ENCODE data around the gene N4BP2.

The N4BP2 gene

DNA sequence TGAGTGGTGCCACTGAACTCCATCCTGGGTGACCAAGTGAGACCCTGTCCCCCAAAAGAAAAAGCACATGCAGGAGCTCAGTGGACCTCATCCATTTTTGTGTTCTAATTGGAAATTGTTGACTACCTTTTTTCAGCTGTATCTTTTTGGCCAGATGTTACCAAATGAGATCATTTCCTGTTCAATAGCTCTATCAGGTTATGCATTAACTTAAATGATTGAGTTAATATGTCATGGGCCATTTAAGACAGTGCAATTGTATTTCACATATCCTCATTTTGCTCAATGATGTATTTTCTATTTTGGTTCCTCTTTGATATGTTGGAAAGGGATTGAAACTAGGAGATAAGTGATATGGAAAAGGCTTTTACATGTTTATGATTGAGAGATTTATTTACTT is 113.9 kb downstream of the N4BP2 start:
- H3K4me3 ChIP-seq (ENCODE audit: low read depth, low read length): no peak overlapping the region
- no peak for DNase-seq (ENCODE audit: low read depth)
- TF ChIP-seq, protein P1, sequence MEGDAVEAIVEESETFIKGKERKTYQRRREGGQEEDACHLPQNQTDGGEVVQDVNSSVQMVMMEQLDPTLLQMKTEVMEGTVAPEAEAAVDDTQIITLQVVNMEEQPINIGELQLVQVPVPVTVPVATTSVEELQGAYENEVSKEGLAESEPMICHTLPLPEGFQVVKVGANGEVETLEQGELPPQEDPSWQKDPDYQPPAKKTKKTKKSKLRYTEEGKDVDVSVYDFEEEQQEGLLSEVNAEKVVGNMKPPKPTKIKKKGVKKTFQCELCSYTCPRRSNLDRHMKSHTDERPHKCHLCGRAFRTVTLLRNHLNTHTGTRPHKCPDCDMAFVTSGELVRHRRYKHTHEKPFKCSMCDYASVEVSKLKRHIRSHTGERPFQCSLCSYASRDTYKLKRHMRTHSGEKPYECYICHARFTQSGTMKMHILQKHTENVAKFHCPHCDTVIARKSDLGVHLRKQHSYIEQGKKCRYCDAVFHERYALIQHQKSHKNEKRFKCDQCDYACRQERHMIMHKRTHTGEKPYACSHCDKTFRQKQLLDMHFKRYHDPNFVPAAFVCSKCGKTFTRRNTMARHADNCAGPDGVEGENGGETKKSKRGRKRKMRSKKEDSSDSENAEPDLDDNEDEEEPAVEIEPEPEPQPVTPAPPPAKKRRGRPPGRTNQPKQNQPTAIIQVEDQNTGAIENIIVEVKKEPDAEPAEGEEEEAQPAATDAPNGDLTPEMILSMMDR (IDR thresholded peaks at IDR 0.05; ENCODE audit: insufficient read depth, low read depth, low read length, missing control alignments): no peak

DNA sequence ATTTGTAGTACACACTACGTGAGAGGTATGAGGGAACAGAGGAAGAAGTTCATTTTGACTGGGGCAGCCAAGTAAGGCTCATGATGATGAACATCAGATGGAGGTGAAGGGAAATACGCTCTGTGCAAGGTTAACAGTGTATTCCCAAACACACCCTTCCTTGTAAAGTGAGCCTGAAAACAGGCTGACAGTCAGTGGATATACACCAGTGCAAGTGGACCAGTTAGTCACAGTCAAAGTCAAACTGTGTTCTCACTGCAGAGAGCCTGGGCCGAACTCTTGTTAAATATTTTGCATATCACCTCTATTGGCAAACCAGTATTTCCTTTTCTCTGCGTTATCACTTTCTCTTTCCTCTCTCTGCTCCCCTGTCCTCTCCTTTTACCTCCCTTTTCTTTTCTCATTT is 116.8 kb downstream of the N4BP2 start:
- no peak overlapping the region for H3K4me3 ChIP-seq (ENCODE audit: low read depth, low read length)
- TF ChIP-seq, protein P1 (IDR thresholded peaks at IDR 0.05; ENCODE audit: insufficient read depth, low read depth, low read length, missing control alignments): no peak
- DNase-seq (ENCODE audit: low read depth): peak; percentile 70

DNA sequence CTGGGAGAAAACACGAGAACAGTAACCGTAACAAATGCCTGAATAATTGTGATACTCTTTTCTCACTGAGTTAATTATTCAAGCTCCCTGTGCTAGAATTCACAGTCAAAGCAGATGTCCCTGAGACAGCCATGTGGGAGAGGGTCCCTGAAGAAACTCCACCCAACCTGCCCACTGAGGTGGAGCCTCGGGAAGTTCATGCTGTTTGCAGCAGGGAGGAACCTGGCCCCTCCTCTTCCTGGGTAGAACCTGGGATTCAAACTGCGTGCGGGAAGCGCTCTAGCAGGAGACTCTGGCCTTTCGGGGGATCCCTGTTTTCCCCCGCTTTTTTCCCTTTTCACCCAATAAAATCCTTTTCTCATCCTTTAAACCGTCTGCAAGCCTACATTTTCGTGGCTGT is 120.0 kb downstream of the N4BP2 start:
- TF ChIP-seq, protein P1 (IDR thresholded peaks at IDR 0.05; ENCODE audit: insufficient read depth, low read depth, low read length, missing control alignments): no peak
- H3K4me3 ChIP-seq (ENCODE audit: low read depth, low read length): no peak overlapping the region
- DNase-seq (ENCODE audit: low read depth): no peak

DNA sequence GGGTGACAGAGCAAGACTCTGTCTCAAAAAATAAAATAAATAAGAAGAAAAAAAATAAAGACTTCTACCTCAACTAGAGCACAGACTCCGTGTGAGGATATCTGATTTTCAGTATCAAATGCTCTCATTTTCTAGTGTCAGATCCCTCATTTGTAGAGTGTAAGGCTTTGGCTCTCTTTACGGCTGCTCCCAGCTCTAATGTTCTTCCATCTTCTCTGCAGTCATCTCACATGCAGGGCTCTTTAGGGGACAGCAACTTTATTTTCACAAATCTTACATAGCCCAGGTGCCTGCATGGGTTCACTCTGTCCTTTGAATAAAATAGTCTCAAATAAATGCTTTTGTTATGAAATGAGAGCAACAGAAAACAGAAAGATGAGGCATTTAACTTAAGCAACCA is 120.9 kb downstream of the N4BP2 start:
- DNase-seq (ENCODE audit: low read depth): no peak
- TF ChIP-seq, protein P1 (IDR thresholded peaks at IDR 0.05; ENCODE audit: insufficient read depth, low read depth, low read length, missing control alignments): no peak
- H3K4me3 ChIP-seq (ENCODE audit: low read depth, low read length): no peak overlapping the region

DNA sequence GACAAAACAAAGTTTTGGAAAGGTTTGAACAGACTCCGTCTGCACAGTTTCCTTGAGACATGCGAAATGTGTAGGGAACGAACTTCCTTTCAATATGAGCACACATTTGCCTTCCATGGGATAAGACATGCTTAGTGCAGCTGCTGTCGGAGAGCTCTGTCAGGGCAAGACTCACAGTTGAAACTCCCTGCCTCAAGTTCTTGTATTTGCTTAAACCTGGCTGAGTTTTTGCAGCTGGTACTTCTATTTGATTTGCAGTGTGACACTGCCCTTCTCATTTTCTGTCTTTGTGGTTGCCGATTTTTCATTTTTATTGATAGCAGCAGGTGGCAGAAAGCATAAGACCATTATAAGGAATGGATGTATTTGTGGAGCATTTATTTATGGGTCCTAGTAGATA is 122.0 kb downstream of the N4BP2 start:
- TF ChIP-seq, protein P1 (IDR thresholded peaks at IDR 0.05; ENCODE audit: insufficient read depth, low read depth, low read length, missing control alignments): no peak
- no peak overlapping the region for H3K4me3 ChIP-seq (ENCODE audit: low read depth, low read length)
- no peak for DNase-seq (ENCODE audit: low read depth)

DNA sequence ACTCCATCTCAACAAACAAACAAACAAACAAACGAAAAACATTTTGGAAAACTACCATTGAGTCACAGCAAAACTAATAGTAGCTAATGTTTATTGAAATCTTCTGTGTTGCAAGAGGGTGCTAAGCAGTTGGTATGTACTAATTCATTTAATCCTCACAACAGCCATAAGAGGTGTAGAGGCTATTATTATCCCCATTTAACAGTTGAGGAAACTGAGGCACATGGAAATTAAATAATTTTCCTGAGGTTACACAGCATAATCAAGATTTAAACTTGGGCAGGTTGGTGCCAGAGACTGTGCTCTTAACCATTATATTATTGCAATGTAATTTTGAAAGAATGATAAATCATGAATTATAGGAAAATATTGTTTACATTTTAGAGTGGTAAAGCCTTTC is 122.7 kb downstream of the N4BP2 start:
- no peak overlapping the region for H3K4me3 ChIP-seq (ENCODE audit: low read depth, low read length)
- TF ChIP-seq, protein P1 (IDR thresholded peaks at IDR 0.05; ENCODE audit: insufficient read depth, low read depth, low read length, missing control alignments): no peak
- DNase-seq (ENCODE audit: low read depth): no peak

DNA sequence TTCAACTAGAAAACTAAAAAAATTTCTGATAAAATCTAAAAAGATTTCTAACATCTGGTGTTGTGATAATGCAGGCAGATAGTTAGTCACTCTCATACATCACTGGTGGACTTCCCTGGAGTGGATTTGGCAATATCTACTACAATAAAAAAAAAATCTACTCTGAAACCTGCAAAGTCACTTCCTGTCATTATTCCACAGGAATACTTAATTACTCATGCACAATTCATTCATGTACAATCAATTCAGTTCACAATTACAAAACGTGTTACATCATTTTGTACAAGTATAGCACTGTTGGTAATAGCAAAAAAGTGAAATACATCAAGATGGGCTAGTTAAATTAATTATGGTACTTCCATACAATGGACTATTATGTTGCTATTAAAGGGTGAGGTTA is 123.7 kb downstream of the N4BP2 start:
- TF ChIP-seq, protein P1 (IDR thresholded peaks at IDR 0.05; ENCODE audit: insufficient read depth, low read depth, low read length, missing control alignments): no peak
- peak overlapping the region; percentile 50 for H3K4me3 ChIP-seq (ENCODE audit: low read depth, low read length)
- DNase-seq (ENCODE audit: low read depth): no peak
